ENCODE data around the gene VAPB. TPM values are rescaled to one million over a fixed set of nuclear protein-coding genes. Genes with fewer than 3 reads are reported as not detected.

The VAPB gene
- total RNA-seq, 4 donors from 2014 or later: 24.1 to 81.0 (median 48.4) TPM

- H3K9me3 ChIP-seq: peaks cover 0 to 5% of the 10 kb centered on the region in 2 donors
- DNase-seq: no peak
- TF ChIP-seq, protein P1, sequence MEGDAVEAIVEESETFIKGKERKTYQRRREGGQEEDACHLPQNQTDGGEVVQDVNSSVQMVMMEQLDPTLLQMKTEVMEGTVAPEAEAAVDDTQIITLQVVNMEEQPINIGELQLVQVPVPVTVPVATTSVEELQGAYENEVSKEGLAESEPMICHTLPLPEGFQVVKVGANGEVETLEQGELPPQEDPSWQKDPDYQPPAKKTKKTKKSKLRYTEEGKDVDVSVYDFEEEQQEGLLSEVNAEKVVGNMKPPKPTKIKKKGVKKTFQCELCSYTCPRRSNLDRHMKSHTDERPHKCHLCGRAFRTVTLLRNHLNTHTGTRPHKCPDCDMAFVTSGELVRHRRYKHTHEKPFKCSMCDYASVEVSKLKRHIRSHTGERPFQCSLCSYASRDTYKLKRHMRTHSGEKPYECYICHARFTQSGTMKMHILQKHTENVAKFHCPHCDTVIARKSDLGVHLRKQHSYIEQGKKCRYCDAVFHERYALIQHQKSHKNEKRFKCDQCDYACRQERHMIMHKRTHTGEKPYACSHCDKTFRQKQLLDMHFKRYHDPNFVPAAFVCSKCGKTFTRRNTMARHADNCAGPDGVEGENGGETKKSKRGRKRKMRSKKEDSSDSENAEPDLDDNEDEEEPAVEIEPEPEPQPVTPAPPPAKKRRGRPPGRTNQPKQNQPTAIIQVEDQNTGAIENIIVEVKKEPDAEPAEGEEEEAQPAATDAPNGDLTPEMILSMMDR (IDR thresholded peaks at IDR 0.05): no peak
- TF ChIP-seq POLR2A (IDR thresholded peaks at IDR 0.05): no peak
- H3K4me1 ChIP-seq: no peaks in the 10 kb centered on the region
- H3K36me3 ChIP-seq: no peaks in the 10 kb centered on the region
- H3K27me3 ChIP-seq: no peaks in the 10 kb centered on the region
- intact Hi-C loops (cut with DNase I; ENCODE audit: low total_unique reads): no loop called here
- H3K4me3 ChIP-seq: no peak overlapping the region
- no peak overlapping the region for H3K27ac ChIP-seq
These were observed 70.2 kb downstream of the VAPB start for GRCh38 chr20:58459058-58459750.

GRCh38 chr20:58461104-58461503 is 72.1 kb downstream of the VAPB start:
- no peaks in the 10 kb centered on the region for H3K9me3 ChIP-seq
- H3K4me1 ChIP-seq: no peaks in the 10 kb centered on the region
- no peak for TF ChIP-seq POLR2A (IDR thresholded peaks at IDR 0.05)
- TF ChIP-seq, protein P1 (IDR thresholded peaks at IDR 0.05): no peak
- no peak overlapping the region for H3K4me3 ChIP-seq
- H3K27me3 ChIP-seq: no peaks in the 10 kb centered on the region
- no peak for DNase-seq
- H3K36me3 ChIP-seq: no peaks in the 10 kb centered on the region
- intact Hi-C loops (cut with DNase I; ENCODE audit: low total_unique reads): no loop called here
- H3K27ac ChIP-seq: no peak overlapping the region

DNA sequence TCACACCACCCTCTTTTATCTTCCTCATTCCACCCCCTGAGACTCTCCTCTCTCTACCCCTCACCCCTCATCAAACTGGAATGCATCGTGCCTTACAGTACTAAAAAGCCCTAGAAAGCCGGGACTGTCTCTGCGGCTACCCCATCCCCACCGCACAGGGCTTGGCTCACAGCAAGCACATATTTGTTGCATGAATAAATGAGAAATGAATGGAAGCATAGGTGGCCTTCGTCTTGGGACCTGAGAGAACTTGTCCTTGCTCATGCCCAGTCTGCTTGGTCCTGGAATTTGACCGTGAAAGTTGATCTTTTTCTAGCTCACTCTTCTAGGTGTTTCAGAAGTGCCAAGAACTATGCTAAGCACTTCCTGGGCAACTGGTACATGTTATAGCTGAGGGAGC is 72.9 kb downstream of the VAPB start:
- Histone ChIP-seq H3K4me3 (no peak overlapping the region), H3K4me1 (no peaks in the 10 kb centered on the region), H3K27ac (no peak overlapping the region), H3K27me3 (no peaks in the 10 kb centered on the region), H3K9me3 (no peaks in the 10 kb centered on the region), H3K36me3 (no peaks in the 10 kb centered on the region)
- no peak for DNase-seq
- intact Hi-C loops (cut with DNase I; ENCODE audit: low total_unique reads): no loop called here
- TF ChIP-seq, protein P1 (IDR thresholded peaks at IDR 0.05): no peak
- TF ChIP-seq POLR2A (IDR thresholded peaks at IDR 0.05): no peak

GRCh38 chr20:58463256-58463655 is 74.2 kb downstream of the VAPB start:
- Histone ChIP-seq H3K4me1 (no peaks in the 10 kb centered on the region), H3K4me3 (no peak overlapping the region), H3K36me3 (no peaks in the 10 kb centered on the region), H3K9me3 (no peaks in the 10 kb centered on the region), H3K27me3 (no peaks in the 10 kb centered on the region), H3K27ac (peak overlapping the region; percentile 14 to 47)
- no peak for DNase-seq
- TF ChIP-seq, protein P1 (IDR thresholded peaks at IDR 0.05): no peak
- no peak for TF ChIP-seq POLR2A (IDR thresholded peaks at IDR 0.05)
- intact Hi-C loops (cut with DNase I; ENCODE audit: low total_unique reads): no loop called here

DNA sequence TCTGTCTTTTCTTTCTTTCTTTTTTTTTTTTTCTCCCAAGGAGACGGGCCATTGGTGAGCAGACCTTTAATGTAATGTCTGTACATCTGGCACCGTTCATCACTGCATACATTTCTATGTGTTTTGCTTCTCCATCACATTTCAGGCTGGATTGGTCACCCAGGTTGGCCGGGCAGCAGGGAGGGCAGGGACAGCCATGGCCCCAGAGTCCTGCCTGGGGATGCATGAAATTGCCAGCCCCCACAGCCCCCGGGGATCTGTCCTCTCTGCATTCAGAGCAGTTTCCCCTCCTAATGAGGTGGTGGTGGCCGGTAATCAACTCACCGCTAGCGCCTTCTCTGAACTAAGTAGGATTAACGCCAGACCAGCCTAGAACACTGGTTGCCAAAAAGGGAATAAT is 75.8 kb downstream of the VAPB start:
- Histone ChIP-seq H3K36me3 (no peaks in the 10 kb centered on the region), H3K27me3 (no peaks in the 10 kb centered on the region), H3K9me3 (no peaks in the 10 kb centered on the region), H3K4me1 (no peaks in the 10 kb centered on the region), H3K27ac (no peak overlapping the region), H3K4me3 (no peak overlapping the region)
- no peak for DNase-seq
- TF ChIP-seq POLR2A (IDR thresholded peaks at IDR 0.05): no peak
- TF ChIP-seq, protein P1 (IDR thresholded peaks at IDR 0.05): no peak
- intact Hi-C loops (cut with DNase I; ENCODE audit: low total_unique reads): no loop called here
